Neural cell (in vitro differentiated cells): Measurements from ENCODE around the gene CHN1. TPM values are rescaled to one million over a fixed set of nuclear protein-coding genes. Genes with fewer than 3 reads are reported as not detected.

Experiments
- H2AFZ ChIP-seq: fragments of 200-600, 300-800 bp; sonication (generic), shearing (Covaris generic); 2 replicates; pipeline ENCODE4 v1.6.0; 2014; ENCODE audit warnings: low read depth, mild to moderate bottlenecking, antibody characterized with exemption, low read length, moderate library complexity
- H3F3A ChIP-seq: fragments of 200-600 bp; shearing (Covaris generic); 2 replicates; pipeline ENCODE4 v1.6.1; 2016; ENCODE audit warnings: mild to moderate bottlenecking, moderate library complexity, mixed read lengths, antibody characterized with exemption, low read length; ENCODE audit not compliant: insufficient read depth, poor library complexity, severe bottlenecking
- H3K27ac ChIP-seq: fragments of 200-600, 300-800 bp; sonication (generic), shearing (Covaris generic); 2 replicates; pipeline ENCODE4 v1.5.1; 2014; ENCODE audit warnings: mild to moderate bottlenecking, low read length, moderate library complexity
- H3K27me3 ChIP-seq: fragments of 300-800, 200-600 bp; sonication (generic), shearing (Covaris generic); 2 replicates; pipeline ENCODE4 v1.6.0; 2014; ENCODE audit warnings: mild to moderate bottlenecking, low read depth, low read length, moderate library complexity; ENCODE audit not compliant: insufficient read depth
- H3K36me3 ChIP-seq: fragments of 300-800, 200-600 bp; sonication (generic), shearing (Covaris generic); 2 replicates; pipeline ENCODE4 v1.5.1; 2014; ENCODE audit warnings: mild to moderate bottlenecking, antibody characterized with exemption, low read length, moderate library complexity; ENCODE audit not compliant: insufficient read depth
- H3K4me2 ChIP-seq: fragments of 300-800, 200-600 bp; sonication (generic), shearing (Covaris generic); 2 replicates; pipeline ENCODE4 v1.6.0; 2014; ENCODE audit warnings: mild to moderate bottlenecking, low read length
- H3K4me3 ChIP-seq: fragments of 300-800, 200-600 bp; sonication (generic), shearing (Covaris generic); 2 replicates; pipeline ENCODE4 v1.5.1; 2014; ENCODE audit warnings: mild to moderate bottlenecking, low read length, moderate library complexity
- H3K79me2 ChIP-seq: fragments of 200-600 bp; shearing (Covaris generic); replicated peaks from 2 replicates; pipeline ENCODE4 v1.6.0; 2014; ENCODE audit warnings: mild to moderate bottlenecking, low read length, moderate library complexity; ENCODE audit not compliant: insufficient read depth
- H3K9ac ChIP-seq: fragments of 300-800, 200-600 bp; sonication (generic), shearing (Covaris generic); 2 replicates; pipeline ENCODE4 v1.6.1; 2016; ENCODE audit warnings: mild to moderate bottlenecking, low read length, mixed read lengths
- H3K9me2 ChIP-seq: fragments of 200-600 bp; shearing (Covaris generic); 2 replicates; pipeline ENCODE4 v1.6.1; 2016; ENCODE audit warnings: mild to moderate bottlenecking, low read length, mixed read lengths; ENCODE audit not compliant: insufficient read depth
- H3K9me3 ChIP-seq: fragments of 200-600, 300-800 bp; sonication (generic), shearing (Covaris generic); 2 replicates; pipeline ENCODE4 v1.6.1; 2016; ENCODE audit warnings: mild to moderate bottlenecking, mixed run types, low read length, moderate library complexity, mixed read lengths
- H4K20me1 ChIP-seq: fragments of 200-600 bp; shearing (Covaris generic); 2 replicates; pipeline ENCODE4 v1.6.1; 2016; ENCODE audit warnings: mild to moderate bottlenecking, mixed run types; ENCODE audit not compliant: insufficient read depth
- CTCF ChIP-seq: fragments of 450-650 bp; IDR thresholded peaks from 2 replicates; pipeline ENCODE4 v1.5.1; 2014; ENCODE audit warnings: antibody characterized with exemption, mild to moderate bottlenecking, moderate library complexity; ENCODE audit not compliant: poor library complexity, severe bottlenecking
- EP300 ChIP-seq: fragments of 450-650 bp; conservative IDR thresholded peaks from 2 replicates; pipeline ENCODE4 v1.6.1; 2014; ENCODE audit warnings: antibody characterized with exemption, mild to moderate bottlenecking, moderate library complexity; ENCODE audit not compliant: poor library complexity, severe bottlenecking
- EZH2 ChIP-seq: fragments of 200-600, 300-800 bp; shearing (Covaris generic), sonication (generic); IDR thresholded peaks from 2 replicates; pipeline ENCODE4 v1.6.1; 2014; ENCODE audit warnings: antibody characterized with exemption, low read length, borderline replicate concordance, mild to moderate bottlenecking; ENCODE audit not compliant: insufficient read depth, poor library complexity, severe bottlenecking
- MXI1 ChIP-seq: fragments of 450-650 bp; conservative IDR thresholded peaks from 2 replicates; pipeline ENCODE4 v1.6.1; 2014; ENCODE audit warnings: antibody characterized with exemption, mild to moderate bottlenecking; ENCODE audit not compliant: poor library complexity, severe bottlenecking
- POLR2AphosphoS5 ChIP-seq: IDR thresholded peaks from 2 replicates; pipeline ENCODE4 v1.6.1; 2012
- RAD21 ChIP-seq: fragments of 450-650 bp; conservative IDR thresholded peaks from 2 replicates; pipeline ENCODE4 v1.6.1; 2014; ENCODE audit warnings: antibody characterized with exemption, mild to moderate bottlenecking, moderate library complexity
- REST ChIP-seq: IDR thresholded peaks from 2 replicates; pipeline ENCODE4 v1.6.1; 2012; ENCODE audit warnings: borderline replicate concordance
- SMC3 ChIP-seq: fragments of 450-650 bp; conservative IDR thresholded peaks from 2 replicates; pipeline ENCODE4 v1.6.1; 2014; ENCODE audit warnings: antibody characterized with exemption, mild to moderate bottlenecking, moderate library complexity; ENCODE audit not compliant: poor library complexity
- TAF1 ChIP-seq: IDR thresholded peaks from 2 replicates; pipeline ENCODE4 v1.6.1; 2012; ENCODE audit warnings: low read depth
- polyA plus RNA-seq: library from polyadenylated mRNA; depleted of rRNA; stranded (reverse); fragments of >200 nt; gene quantifications from 2 replicates; pipeline ENCODE4 v1.2.3, GENCODE V29; 2014

Gene CHN1
- polyA plus RNA-seq, 1 donor from 2014 or later: 133 TPM

GRCh38 chr2:174784316-174784715 lies 220.9 kb downstream of the CHN1 start:
- H3K9ac ChIP-seq: no peak overlapping the region
- H3K79me2 ChIP-seq: no peaks in the 10 kb centered on the region
- H3K9me3 ChIP-seq: no peaks in the 10 kb centered on the region
- H3K27me3 ChIP-seq: no peaks in the 10 kb centered on the region
- TF ChIP-seq CTCF (no peak), TAF1 (no peak), SMC3 (no peak), MXI1 (no peak), EP300 (no peak), REST (no peak), EZH2 (no peak), POLR2AphosphoS5 (no peak), RAD21 (no peak)
- no peak overlapping the region for H3K4me3 ChIP-seq
- H3K27ac ChIP-seq: no peak overlapping the region
- no peak overlapping the region for H3K4me2 ChIP-seq
- H3K36me3 ChIP-seq: no peaks in the 10 kb centered on the region
- no peaks in the 10 kb centered on the region for H3F3A ChIP-seq
- H4K20me1 ChIP-seq: no peaks in the 10 kb centered on the region
- no peaks in the 10 kb centered on the region for H3K9me2 ChIP-seq
- H2AFZ ChIP-seq: no peak overlapping the region

GRCh38 chr2:174781996-174782395 lies 223.2 kb downstream of the CHN1 start:
- Histone ChIP-seq H3K79me2 (no peaks in the 10 kb centered on the region), H3F3A (no peaks in the 10 kb centered on the region), H3K4me3 (no peak overlapping the region), H3K27ac (no peak overlapping the region), H2AFZ (no peak overlapping the region), H3K4me2 (no peak overlapping the region), H3K9ac (no peak overlapping the region), H3K9me2 (no peaks in the 10 kb centered on the region), H3K27me3 (no peaks in the 10 kb centered on the region), H3K9me3 (no peaks in the 10 kb centered on the region), H4K20me1 (no peaks in the 10 kb centered on the region), H3K36me3 (no peaks in the 10 kb centered on the region)
- no peak for TF ChIP-seq MXI1
- no peak for TF ChIP-seq POLR2AphosphoS5
- TF ChIP-seq SMC3: no peak
- TF ChIP-seq EP300: no peak
- TF ChIP-seq TAF1: no peak
- no peak for TF ChIP-seq EZH2
- TF ChIP-seq REST: no peak
- no peak for TF ChIP-seq CTCF
- TF ChIP-seq RAD21: no peak
